Breast epithelium (tissue), 3 donors: ENCODE measurements around the gene YPEL1.

Experiments
- CTCF ChIP-seq, 3 donors: fragments of 450-650 bp; IDR thresholded peaks; one replicate each; pipeline ENCODE4 v1.5.1; 2016 to 2017; ENCODE audit warnings: antibody characterized with exemption in 3 of 3, mild to moderate bottlenecking in 3 of 3, moderate library complexity in 3 of 3
- POLR2A ChIP-seq: fragments of 450-650 bp; IDR thresholded peaks from one replicate; pipeline ENCODE4 v1.6.1; 2016; ENCODE audit warnings: antibody characterized with exemption, mild to moderate bottlenecking, moderate library complexity
- POLR2AphosphoS5 ChIP-seq, 3 donors: sonication (generic); formaldehyde crosslinking; IDR thresholded peaks; one replicate each; pipeline ENCODE4 v1.6.1; 2017; ENCODE audit warnings: antibody characterized with exemption in 3 of 3

GRCh38 chr22:21672107-21672629 is 63.4 kb downstream of the YPEL1 start:
- TF ChIP-seq CTCF (IDR thresholded peaks at IDR 0.05) (no peak), POLR2AphosphoS5 (IDR thresholded peaks at IDR 0.05) (no peak), POLR2A (no peak)
